GM19463 (cell line): ENCODE results near the gene MIA2.

Experiments
- ATAC-seq: cut with Tn5 transposase; IDR thresholded peaks from one replicate; pipeline ENCODE4 v1.9.1; 2021; ENCODE audit warnings: mild to moderate bottlenecking, moderate library complexity; ENCODE audit not compliant: unreplicated experiment

The MIA2 gene

GRCh38 chr14:39376667-39377403, 143.1 kb downstream of the MIA2 start:
- no peak for ATAC-seq

- no peak for ATAC-seq
These were observed 147.7 kb downstream of the MIA2 start for GRCh38 chr14:39381366-39381765.

- ATAC-seq = no peak
These were observed 148.7 kb downstream of the MIA2 start for GRCh38 chr14:39382463-39382862.

DNA sequence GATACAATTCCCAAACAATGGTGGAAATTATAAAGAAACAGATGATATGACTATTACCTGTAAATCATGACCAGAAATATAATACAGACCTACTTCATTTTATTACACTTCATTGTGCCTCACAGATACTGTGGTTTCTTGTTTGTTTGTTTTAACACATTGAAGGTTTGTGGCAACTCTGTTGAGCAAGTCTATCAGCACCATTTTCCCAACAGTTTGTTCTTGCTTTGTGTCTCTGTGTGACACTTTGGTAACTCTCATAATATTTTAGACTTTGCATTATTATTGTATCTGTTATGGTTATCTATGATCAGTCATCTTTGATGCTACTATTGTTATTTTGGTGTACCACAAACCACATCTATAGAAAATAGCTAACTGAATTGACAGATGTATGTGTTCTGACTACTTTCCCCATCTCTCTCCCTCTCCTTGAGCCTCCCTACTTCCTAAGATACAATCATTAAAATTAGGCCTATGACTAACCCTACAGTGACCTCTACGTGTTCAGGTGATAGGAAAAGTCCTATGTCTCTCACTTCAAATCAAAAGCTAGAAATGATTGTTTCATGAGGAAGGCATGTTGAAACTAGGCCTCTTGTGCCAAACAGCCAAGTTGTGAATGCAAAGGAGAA, 149.4 kb downstream of the MIA2 start:
- peak; percentile 58 for ATAC-seq

- ATAC-seq = no peak
These were observed 150.0 kb downstream of the MIA2 start for GRCh38 chr14:39383741-39384140.

DNA sequence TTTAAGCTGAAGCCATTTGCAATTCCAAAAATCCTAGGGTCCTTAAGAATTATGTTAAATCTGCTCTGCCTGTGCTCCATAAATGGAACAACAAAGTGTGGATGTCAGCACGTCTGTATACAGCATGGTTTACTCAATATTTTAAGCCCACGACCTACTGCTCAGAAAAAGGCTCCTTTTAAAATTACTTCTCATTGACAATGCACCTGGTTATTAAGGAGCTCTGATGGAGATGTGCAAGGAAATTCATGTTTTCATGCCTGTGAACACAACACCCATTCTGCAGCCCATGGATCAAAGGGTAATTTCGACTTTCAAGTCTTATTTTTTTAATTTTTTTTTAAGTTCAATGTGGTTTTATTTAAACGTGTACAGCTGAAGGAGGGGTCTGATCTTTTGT, 150.5 kb downstream of the MIA2 start:
- ATAC-seq = no peak

GRCh38 chr14:39393289-39393688, 159.6 kb downstream of the MIA2 start:
- ATAC-seq = no peak

DNA sequence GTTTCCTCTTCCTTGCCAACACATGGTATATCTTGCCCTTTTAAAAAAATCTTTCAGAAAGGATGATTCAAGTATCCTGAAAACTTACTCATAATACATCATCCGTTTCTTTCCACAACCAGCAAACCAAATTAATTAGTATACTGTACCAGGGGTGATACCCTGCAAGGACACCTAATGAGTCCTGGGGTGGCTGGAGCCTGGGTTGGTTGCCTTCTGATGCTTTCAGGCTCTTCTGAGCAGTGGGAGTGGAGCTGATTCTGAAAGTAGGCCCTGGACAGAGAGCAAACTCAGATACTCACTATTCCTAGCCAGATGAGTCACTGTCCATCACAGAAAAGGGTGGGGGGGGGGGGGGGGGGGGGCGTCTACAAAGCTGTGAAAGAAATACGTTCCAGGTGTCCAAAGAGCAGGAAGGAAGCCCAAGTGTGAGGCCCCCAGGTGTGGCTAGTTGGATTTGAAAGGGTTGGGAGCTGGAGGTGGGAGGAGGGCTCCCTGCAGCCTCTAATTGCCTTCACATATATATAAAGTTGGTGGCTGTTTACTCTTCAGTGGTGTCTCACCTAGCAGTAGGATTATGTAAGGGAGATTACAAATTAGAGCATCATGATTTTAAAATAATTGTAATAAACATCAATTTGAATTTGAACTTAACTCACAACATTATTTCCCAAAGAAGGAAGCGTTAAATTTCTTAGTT, 162.0 kb downstream of the MIA2 start:
- ATAC-seq = no peak

DNA sequence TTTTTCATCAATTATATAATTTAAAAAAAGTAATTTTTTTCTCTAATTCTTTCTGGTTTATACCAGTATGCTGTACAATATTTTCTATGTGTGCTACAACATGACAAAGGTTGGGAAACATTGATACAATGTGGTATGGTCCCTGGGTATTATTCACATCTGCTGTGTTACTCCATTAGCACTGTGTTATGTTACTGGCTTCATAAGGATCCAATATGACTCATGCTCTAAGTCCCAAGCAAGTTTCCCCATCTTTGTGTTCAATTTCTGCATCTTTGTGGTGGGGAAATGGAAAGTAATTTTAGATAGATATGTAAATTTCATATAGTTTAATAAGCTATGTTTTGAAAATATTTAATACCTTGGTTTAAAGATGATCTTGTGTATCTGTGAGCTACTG, 162.7 kb downstream of the MIA2 start:
- ATAC-seq = no peak

DNA sequence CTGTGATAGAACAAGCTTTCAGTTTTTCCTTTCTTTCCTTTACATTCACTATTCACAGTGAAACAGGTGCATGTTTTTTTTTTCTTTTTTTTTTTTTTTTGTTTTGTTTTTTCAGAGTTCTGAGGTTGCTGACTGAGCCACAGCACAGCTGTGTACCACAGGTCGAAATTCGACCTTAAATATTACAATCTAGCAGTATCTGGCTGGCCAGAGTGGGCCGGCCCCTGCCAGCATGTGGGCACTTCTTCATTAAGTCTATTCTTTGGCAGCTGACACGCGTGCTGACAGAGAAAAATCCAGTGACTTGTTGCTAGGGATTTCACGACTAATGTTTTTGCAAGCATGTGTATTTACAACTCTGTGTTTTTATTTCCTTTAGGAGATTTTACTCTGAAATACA, 164.7 kb downstream of the MIA2 start:
- ATAC-seq = no peak

DNA sequence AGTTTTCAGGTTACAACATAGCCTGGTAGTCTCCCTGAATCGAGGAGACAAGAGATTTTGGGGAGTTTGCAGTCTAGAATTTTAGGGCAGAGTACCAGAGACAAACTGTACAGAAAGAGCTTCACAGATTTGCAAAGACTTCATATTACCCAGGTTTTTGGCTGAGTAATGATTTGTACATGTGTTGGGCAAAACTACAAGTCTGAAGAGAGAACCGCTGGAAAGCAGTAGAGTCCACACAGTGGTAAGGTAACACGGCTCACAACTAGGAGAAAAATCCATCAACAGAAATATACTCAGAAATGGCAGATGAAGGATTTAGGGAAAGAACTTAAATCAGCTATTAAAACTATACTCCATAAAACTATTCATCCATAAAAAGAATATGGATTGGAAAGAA, 172.8 kb downstream of the MIA2 start:
- ATAC-seq = no peak

DNA sequence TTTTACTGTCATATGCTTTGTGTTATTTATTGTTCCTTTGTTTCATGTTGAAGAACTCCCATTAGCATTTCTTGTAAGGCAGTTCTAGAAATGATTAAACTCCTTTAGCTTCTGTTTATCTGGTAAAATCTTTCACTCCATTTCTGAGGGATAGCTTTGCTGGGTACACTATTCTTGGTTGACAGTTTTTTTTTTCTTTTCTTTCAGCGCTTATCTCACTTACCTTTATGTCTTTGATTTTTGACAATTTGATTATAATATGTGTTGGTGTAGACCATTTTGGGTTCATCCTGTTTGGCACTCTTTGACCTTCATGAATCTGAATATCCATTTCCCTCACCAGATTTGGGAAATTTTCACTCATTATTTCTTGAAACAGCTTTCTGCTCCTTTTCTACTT, 182.4 kb downstream of the MIA2 start:
- ATAC-seq = no peak

- no peak for ATAC-seq
These were observed 183.3 kb downstream of the MIA2 start for GRCh38 chr14:39417014-39417413.

- ATAC-seq = no peak
These were observed 185.6 kb downstream of the MIA2 start for GRCh38 chr14:39419272-39419671.

DNA sequence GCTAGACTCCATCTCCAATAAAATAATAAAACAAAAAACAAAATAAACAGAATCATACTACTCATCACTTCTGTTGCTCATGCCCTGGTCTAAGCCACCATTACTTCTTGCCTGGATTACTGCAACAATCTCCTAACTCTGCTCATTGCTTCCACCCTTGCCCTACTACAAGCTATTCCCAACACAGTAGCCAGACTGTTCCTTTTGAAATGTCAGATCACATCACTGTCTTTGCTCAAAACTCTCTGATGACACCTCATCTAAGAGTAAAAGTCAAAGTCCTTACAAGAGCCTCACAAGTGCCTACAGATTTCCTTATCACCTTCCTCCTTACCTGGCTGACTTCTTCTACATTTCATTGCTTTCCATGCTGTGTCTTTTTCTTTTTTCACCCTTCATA, 188.5 kb downstream of the MIA2 start:
- no peak for ATAC-seq

- ATAC-seq = no peak
These were observed 190.1 kb downstream of the MIA2 start for GRCh38 chr14:39423793-39424192.

GRCh38 chr14:39425947-39426346, 192.2 kb downstream of the MIA2 start:
- no peak for ATAC-seq

- ATAC-seq = no peak
These were observed 192.9 kb downstream of the MIA2 start for GRCh38 chr14:39426605-39427004.

DNA sequence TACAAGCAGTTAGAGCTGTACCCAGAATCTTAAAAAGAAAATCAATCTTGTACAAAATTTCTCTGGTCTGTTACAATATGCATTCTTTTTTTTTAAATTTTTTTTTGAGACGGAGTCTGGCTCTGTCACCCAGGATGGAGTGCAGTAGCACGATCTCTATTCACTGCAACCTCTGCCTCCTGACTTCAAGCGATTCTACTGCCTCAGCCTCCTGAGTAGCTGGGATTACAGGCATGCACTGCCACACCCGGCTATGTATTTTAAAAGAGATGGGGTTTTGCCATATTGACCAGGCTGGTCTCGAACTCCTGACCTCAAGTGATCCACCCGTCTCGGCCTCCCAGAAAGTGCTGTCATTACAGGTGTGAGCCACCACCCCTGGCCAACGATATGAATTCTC, 194.4 kb downstream of the MIA2 start:
- ATAC-seq = no peak

DNA sequence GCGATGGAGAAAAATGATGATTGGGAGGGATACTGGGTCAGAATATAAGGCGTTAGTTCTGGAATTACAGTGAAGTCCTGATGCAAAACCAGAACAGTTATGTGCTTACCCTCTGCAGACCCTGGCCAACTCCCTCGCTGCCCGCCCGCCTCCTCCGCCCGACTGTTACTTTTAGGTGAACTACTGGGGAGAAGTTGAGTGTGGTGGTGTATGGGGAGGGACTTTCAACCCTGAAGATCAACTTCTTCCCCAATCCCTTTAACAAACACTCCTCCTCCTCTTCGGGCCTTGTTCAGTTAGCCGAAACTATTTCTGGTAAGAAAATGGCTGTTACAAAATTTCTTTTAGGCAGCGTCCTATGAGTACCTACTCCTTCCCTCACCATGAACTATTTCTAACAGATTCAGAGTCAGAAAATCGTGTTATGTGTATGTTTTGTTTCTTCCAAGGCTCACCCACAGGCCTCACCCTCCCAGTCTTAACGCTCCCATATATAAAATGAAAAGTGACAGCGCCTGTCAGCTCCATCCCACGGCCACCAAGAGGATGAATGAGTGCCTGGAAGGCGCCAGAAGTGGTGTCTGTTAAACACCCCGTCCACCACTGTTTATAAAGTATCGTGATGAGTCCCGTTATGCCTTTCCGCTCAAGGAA, 197.2 kb downstream of the MIA2 start:
- ATAC-seq = no peak

DNA sequence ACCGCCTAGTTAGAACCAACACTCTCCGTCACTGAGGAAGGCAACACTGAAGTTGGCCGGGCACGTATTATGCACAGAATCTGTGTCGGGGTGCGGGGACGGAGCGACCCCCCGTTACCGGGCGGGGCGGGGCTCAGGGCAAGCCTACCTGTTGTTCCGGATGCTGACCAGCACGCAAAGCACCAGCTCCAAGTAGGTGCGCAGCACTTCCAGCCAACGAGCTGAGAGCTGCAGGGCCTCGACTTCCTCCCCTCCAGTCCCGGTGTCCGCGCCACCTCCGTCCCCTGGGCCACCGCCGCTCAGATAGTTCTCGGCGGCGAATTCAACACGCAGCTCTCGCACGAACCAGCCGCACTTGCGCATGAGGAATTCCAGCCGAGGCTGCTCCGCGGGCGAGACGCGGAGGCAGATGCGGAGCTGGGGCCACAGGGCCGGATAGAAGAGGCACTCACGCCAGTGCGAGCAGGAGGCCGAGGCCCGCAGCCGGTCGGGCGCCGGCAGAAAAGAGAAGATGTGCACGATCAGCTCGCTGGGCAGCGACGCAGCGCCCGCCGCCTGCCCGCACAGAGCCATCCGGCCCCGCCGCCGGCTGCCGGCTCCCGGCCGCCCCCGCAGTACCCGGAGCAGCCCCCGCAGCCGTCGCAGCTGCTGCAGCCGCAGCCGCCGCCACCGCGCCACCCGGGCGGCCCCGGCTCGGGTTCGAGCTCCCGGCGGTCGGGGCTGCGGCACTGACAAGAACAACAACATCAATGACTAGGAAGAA, 197.9 kb downstream of the MIA2 start:
- peak; percentile 12 for ATAC-seq
